ENCODE results near the gene HCRTR2.

HCRTR2 gene

GRCh38 chr6:55182016-55182650 lies 7.8 kb downstream of the HCRTR2 start:
- H3K4me3 ChIP-seq (ENCODE audit: low read length), result no peak overlapping the region
- peak; percentile 10 for DNase-seq (ENCODE audit: low read depth)
- no peak for TF ChIP-seq CTCF (IDR thresholded peaks at IDR 0.05; ENCODE audit: insufficient read depth, low read depth, low read length, missing control alignments)

- DNase-seq (ENCODE audit: low read depth), result no peak
- no peak overlapping the region for H3K4me3 ChIP-seq (ENCODE audit: low read length)
- TF ChIP-seq CTCF (IDR thresholded peaks at IDR 0.05; ENCODE audit: insufficient read depth, low read depth, low read length, missing control alignments), result no peak
These were observed 10.6 kb downstream of the HCRTR2 start for GRCh38 chr6:55184782-55185530.

- no peak for TF ChIP-seq CTCF (IDR thresholded peaks at IDR 0.05; ENCODE audit: insufficient read depth, low read depth, low read length, missing control alignments)
- H3K4me3 ChIP-seq (ENCODE audit: low read length), result no peak overlapping the region
- peak; percentile 36 for DNase-seq (ENCODE audit: low read depth)
These were observed 24.4 kb downstream of the HCRTR2 start for GRCh38 chr6:55198715-55199114.

GRCh38 chr6:55199239-55199638 lies 24.9 kb downstream of the HCRTR2 start:
- no peak for DNase-seq (ENCODE audit: low read depth)
- no peak for TF ChIP-seq CTCF (IDR thresholded peaks at IDR 0.05; ENCODE audit: insufficient read depth, low read depth, low read length, missing control alignments)
- no peak overlapping the region for H3K4me3 ChIP-seq (ENCODE audit: low read length)

- TF ChIP-seq CTCF (IDR thresholded peaks at IDR 0.05; ENCODE audit: insufficient read depth, low read depth, low read length, missing control alignments), result no peak
- no peak overlapping the region for H3K4me3 ChIP-seq (ENCODE audit: low read length)
- peak; percentile 30 for DNase-seq (ENCODE audit: low read depth)
These were observed 34.5 kb downstream of the HCRTR2 start for GRCh38 chr6:55208478-55209458.

- no peak for TF ChIP-seq CTCF (IDR thresholded peaks at IDR 0.05; ENCODE audit: insufficient read depth, low read depth, low read length, missing control alignments)
- no peak for DNase-seq (ENCODE audit: low read depth)
- no peak overlapping the region for H3K4me3 ChIP-seq (ENCODE audit: low read length)
These were observed 36.6 kb downstream of the HCRTR2 start for GRCh38 chr6:55210952-55211351.

Data from epithelial cell of esophagus (primary cell).